ENCODE results near the gene SCN2A. TPM values are rescaled to one million over a fixed set of nuclear protein-coding genes. Genes with fewer than 3 reads are reported as not detected.

SCN2A gene
- total RNA-seq, result 24.2 TPM

DNA sequence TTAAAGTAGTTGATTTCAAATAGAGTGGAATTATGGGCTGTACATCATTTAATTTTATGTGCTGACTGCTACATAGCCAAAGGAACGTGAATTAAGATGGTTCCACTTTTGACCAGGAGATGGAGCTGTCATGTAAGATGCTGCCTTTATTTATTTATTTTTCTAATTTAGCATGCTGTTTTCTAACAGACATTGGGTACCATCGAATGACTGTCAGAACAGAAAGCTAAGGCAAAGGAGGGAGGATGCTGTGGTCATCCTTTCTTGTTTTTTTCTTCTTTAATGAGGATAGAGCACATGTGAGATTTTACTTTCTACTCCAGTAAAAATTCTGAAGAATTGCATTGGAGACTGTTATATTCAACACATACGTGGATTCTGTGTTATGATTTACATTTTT, at the start of gene SCN2A:
SCN2A (plus strand) TSS at position 185 of the 400 bp plus-strand sequence. CDS start 56,410 bp downstream, outside the sequence.

DNA sequence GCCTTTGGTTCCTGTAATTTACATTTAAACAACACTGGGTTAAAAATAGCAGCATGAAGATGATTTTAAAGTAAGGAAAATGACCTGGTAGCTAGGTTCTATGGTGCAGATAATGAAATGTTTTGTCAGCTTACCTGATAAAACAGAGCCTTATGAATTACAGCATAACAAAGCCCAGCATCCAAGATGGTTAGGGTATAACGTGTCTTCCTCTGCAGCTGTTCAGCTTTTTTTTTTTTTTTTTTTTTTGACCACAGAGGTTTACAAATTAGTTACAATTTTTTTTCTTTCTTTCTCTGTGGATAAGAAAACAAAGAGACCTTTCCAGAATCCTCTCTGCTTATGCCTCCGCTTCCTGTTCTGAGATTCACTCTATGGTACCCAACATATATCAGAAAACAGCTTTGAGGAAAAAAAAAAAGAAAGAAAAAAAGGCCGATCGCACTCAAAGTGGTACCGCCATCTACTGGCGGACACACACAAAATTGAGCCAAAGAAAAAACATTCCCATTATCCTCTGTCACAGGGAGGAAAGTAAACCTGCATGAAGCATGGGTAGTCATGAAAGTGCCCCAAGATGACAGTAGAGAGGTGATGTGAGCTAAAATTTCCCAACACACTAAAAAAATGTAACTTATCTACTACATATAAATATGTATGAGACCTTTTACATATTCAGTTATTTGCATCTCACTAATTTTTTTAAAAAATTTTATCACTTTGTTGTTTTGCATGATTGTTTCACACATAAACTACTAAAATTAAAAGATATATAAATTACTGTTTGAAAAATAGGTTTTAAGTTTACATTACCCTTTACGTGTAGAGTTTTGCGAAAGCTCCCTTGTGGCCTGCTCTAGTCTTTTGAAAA, 35.3 kb upstream of the SCN2A start, which contains the start of gene SCN3A:
SCN3A (minus strand) TSS at position 362 of the 871 bp plus-strand sequence. CDS start 27,656 bp downstream, outside the sequence.

Other genes with a start within 250 kb of the SCN2A start
- gene SCN3A, start 35.4 kb upstream of the SCN2A start, total RNA-seq, result 40.8 TPM
- gene CSRNP3, start 230.3 kb downstream of the SCN2A start, total RNA-seq, result 81.7 TPM